ENCODE data around the gene TLE1.

Gene TLE1

DNA sequence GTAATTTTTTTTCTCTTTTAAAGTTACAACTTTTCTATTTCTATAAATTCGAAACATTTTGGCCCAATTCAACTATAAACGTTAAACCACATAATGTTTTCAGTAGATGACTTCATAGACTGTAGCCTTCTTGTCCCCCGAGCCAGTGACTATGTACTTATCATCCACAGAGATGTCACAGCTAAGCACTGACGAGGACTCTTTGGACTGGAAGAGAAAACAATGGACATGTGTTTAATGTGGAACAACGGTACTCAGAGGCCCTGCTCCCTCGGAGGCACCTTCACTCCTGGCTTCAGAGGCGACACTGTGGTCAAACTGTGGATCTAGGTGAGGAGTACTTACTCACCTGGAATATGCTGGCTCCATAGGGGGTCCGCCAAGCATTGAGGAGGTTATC is 105.2 kb downstream of the TLE1 start:
- Histone ChIP-seq H3K9ac (ENCODE audit: low read depth, low read length, poor library complexity, severe bottlenecking) (no peak overlapping the region), H3K36me3 (ENCODE audit: insufficient read depth, low read length) (peaks cover 31% of the 10 kb centered on the region; the same call in 1 of the 2 replicates), H3K27me3 (ENCODE audit: insufficient read depth, low read length, poor library complexity, severe bottlenecking) (no peaks in the 10 kb centered on the region), H3F3A (ENCODE audit: low read depth) (no peaks in the 10 kb centered on the region), H2AFZ (ENCODE audit: low read length) (no peak overlapping the region), H3K4me2 (ENCODE audit: low read depth, low read length, poor library complexity, severe bottlenecking) (no peak overlapping the region), H3K79me2 (ENCODE audit: insufficient read depth, low read length) (no peaks in the 10 kb centered on the region), H3K4me3 (ENCODE audit: low read length, poor library complexity, severe bottlenecking) (no peak overlapping the region), H3K9me3 (ENCODE audit: insufficient read depth, low read depth, low read length) (no peaks in the 10 kb centered on the region), H4K20me1 (ENCODE audit: insufficient read depth, low read length, poor library complexity, severe bottlenecking) (no peaks in the 10 kb centered on the region), H3K4me1 (ENCODE audit: insufficient read depth, low read length, poor library complexity, severe bottlenecking) (no peaks in the 10 kb centered on the region), H3K9me2 (replicated peaks; ENCODE audit: low read depth, low read length) (no peaks in the 10 kb centered on the region)
- no peak for TF ChIP-seq EZH2phosphoT487 (IDR thresholded peaks at IDR 0.05; ENCODE audit: borderline replicate concordance)
- TF ChIP-seq, protein P1, sequence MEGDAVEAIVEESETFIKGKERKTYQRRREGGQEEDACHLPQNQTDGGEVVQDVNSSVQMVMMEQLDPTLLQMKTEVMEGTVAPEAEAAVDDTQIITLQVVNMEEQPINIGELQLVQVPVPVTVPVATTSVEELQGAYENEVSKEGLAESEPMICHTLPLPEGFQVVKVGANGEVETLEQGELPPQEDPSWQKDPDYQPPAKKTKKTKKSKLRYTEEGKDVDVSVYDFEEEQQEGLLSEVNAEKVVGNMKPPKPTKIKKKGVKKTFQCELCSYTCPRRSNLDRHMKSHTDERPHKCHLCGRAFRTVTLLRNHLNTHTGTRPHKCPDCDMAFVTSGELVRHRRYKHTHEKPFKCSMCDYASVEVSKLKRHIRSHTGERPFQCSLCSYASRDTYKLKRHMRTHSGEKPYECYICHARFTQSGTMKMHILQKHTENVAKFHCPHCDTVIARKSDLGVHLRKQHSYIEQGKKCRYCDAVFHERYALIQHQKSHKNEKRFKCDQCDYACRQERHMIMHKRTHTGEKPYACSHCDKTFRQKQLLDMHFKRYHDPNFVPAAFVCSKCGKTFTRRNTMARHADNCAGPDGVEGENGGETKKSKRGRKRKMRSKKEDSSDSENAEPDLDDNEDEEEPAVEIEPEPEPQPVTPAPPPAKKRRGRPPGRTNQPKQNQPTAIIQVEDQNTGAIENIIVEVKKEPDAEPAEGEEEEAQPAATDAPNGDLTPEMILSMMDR (conservative IDR thresholded peaks at IDR 0.05; ENCODE audit: low read length), result no peak

DNA sequence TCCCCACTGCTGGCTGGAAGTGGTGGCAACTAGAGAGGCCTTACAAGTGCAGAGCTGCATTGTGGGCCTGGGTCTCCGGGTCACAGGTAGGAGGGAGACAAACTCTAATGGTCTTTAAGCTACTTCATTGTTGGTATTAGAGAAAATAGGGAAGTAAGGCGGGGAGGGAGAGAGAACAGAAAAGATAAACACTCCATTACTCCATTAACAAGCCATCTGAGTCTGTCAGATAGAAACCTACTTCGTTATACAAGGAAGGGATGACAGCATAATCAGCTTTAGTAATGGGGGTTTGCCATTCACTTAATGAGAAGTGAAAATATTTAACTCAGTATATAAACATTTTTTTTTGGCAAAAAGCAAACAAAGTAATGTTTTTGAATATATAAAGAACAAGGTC is 107.4 kb downstream of the TLE1 start:
- Histone ChIP-seq H3K36me3 (ENCODE audit: insufficient read depth, low read length) (peaks cover 22% of the 10 kb centered on the region; the same call in 1 of the 2 replicates), H3K4me3 (ENCODE audit: low read length, poor library complexity, severe bottlenecking) (no peak overlapping the region), H3K27me3 (ENCODE audit: insufficient read depth, low read length, poor library complexity, severe bottlenecking) (no peaks in the 10 kb centered on the region), H3K4me1 (ENCODE audit: insufficient read depth, low read length, poor library complexity, severe bottlenecking) (no peaks in the 10 kb centered on the region), H3K9me3 (ENCODE audit: insufficient read depth, low read depth, low read length) (no peaks in the 10 kb centered on the region), H3K4me2 (ENCODE audit: low read depth, low read length, poor library complexity, severe bottlenecking) (no peak overlapping the region), H3K9me2 (replicated peaks; ENCODE audit: low read depth, low read length) (no peaks in the 10 kb centered on the region), H3F3A (ENCODE audit: low read depth) (no peaks in the 10 kb centered on the region), H2AFZ (ENCODE audit: low read length) (no peak overlapping the region), H4K20me1 (ENCODE audit: insufficient read depth, low read length, poor library complexity, severe bottlenecking) (no peaks in the 10 kb centered on the region), H3K9ac (ENCODE audit: low read depth, low read length, poor library complexity, severe bottlenecking) (no peak overlapping the region), H3K79me2 (ENCODE audit: insufficient read depth, low read length) (no peaks in the 10 kb centered on the region)
- TF ChIP-seq EZH2phosphoT487 (IDR thresholded peaks at IDR 0.05; ENCODE audit: borderline replicate concordance), result no peak
- TF ChIP-seq, protein P1 (conservative IDR thresholded peaks at IDR 0.05; ENCODE audit: low read length), result no peak

DNA sequence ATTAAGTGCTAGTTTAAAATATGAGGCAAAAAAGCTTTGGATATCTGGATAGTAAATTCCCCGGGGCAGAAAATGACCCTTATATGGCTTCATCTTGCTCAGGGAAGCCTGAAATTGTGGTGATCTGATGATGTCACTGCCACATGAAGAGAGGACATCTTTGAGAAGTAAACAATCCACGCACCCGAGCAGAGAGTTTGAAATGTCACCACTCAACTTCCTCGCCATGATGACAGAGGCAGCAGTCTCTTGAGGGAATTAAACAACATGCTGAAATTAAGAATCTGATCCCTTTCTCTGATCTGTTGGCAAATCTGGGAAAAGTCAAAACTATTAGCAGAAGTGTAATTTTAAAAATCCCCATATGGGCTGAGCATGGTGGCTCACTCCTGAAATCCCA is 110.0 kb downstream of the TLE1 start:
- Histone ChIP-seq H3K36me3 (ENCODE audit: insufficient read depth, low read length) (peaks cover 7% of the 10 kb centered on the region; the same call in 1 of the 2 replicates), H2AFZ (ENCODE audit: low read length) (no peak overlapping the region), H3K9ac (ENCODE audit: low read depth, low read length, poor library complexity, severe bottlenecking) (no peak overlapping the region), H3K4me3 (ENCODE audit: low read length, poor library complexity, severe bottlenecking) (no peak overlapping the region), H3F3A (ENCODE audit: low read depth) (no peaks in the 10 kb centered on the region), H4K20me1 (ENCODE audit: insufficient read depth, low read length, poor library complexity, severe bottlenecking) (no peaks in the 10 kb centered on the region), H3K4me2 (ENCODE audit: low read depth, low read length, poor library complexity, severe bottlenecking) (no peak overlapping the region), H3K9me2 (replicated peaks; ENCODE audit: low read depth, low read length) (no peaks in the 10 kb centered on the region), H3K79me2 (ENCODE audit: insufficient read depth, low read length) (no peaks in the 10 kb centered on the region), H3K4me1 (ENCODE audit: insufficient read depth, low read length, poor library complexity, severe bottlenecking) (no peaks in the 10 kb centered on the region), H3K9me3 (ENCODE audit: insufficient read depth, low read depth, low read length) (no peaks in the 10 kb centered on the region), H3K27me3 (ENCODE audit: insufficient read depth, low read length, poor library complexity, severe bottlenecking) (no peaks in the 10 kb centered on the region)
- TF ChIP-seq EZH2phosphoT487 (IDR thresholded peaks at IDR 0.05; ENCODE audit: borderline replicate concordance), result no peak

DNA sequence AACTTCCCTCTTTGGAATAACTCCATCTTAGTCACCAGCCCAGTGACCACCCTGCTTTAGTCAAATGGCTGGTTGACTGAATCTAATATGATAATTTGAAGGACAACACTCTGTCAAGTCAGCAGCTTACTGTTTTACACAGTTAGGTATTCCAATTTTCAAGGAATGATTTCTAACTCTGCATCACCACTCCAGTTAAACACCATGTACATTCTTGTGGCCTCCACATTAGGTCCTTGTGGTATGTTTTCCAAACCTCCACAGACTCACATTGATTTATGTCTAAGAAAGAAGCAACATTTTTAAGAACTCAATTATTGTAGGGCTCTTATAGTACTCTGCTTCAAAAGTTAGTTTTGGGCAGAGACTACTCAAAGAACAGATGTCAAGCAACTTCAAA is 110.7 kb downstream of the TLE1 start:
- Histone ChIP-seq H3K36me3 (ENCODE audit: insufficient read depth, low read length) (no peaks in the 10 kb centered on the region), H3K9me3 (ENCODE audit: insufficient read depth, low read depth, low read length) (no peaks in the 10 kb centered on the region), H2AFZ (ENCODE audit: low read length) (no peak overlapping the region), H3K9me2 (replicated peaks; ENCODE audit: low read depth, low read length) (no peaks in the 10 kb centered on the region), H3K9ac (ENCODE audit: low read depth, low read length, poor library complexity, severe bottlenecking) (no peak overlapping the region), H3K4me1 (ENCODE audit: insufficient read depth, low read length, poor library complexity, severe bottlenecking) (no peaks in the 10 kb centered on the region), H3K79me2 (ENCODE audit: insufficient read depth, low read length) (no peaks in the 10 kb centered on the region), H3F3A (ENCODE audit: low read depth) (no peaks in the 10 kb centered on the region), H3K27me3 (ENCODE audit: insufficient read depth, low read length, poor library complexity, severe bottlenecking) (no peaks in the 10 kb centered on the region), H3K4me3 (ENCODE audit: low read length, poor library complexity, severe bottlenecking) (no peak overlapping the region), H4K20me1 (ENCODE audit: insufficient read depth, low read length, poor library complexity, severe bottlenecking) (no peaks in the 10 kb centered on the region), H3K4me2 (ENCODE audit: low read depth, low read length, poor library complexity, severe bottlenecking) (no peak overlapping the region)
- TF ChIP-seq EZH2phosphoT487 (IDR thresholded peaks at IDR 0.05; ENCODE audit: borderline replicate concordance), result no peak
- TF ChIP-seq, protein P1 (conservative IDR thresholded peaks at IDR 0.05; ENCODE audit: low read length), result no peak

Measured in Loucy (cell line).